ENCODE data around the gene TTBK1. TPM values are rescaled to one million over a fixed set of nuclear protein-coding genes. Genes with fewer than 3 reads are reported as not detected.

TTBK1 gene
- total RNA-seq, 1 experiment from 2014 or later = 0.61 TPM

GRCh38 chr6:43268782-43269272, 25.5 kb downstream of the TTBK1 start:
- H3K27me3 Mint-ChIP-seq (ENCODE audit: insufficient read depth, unreplicated experiment) = no peaks in the 10 kb centered on the region
- no peak for DNase-seq
- CTCF ChIA-PET = interaction anchor here (1.0 kb wide), 2 partner anchors 67 to 87 kb away, joined by 3 read pairs; no protein-coding TSS in a partner anchor
- H3K36me3 Mint-ChIP-seq (ENCODE audit: insufficient read depth, unreplicated experiment) = no peaks in the 10 kb centered on the region
- no TSS peak for BruUV-seq (replicated peaks)
- no peak for TF ChIP-seq CTCF (IDR thresholded peaks at IDR 0.05; ENCODE audit: insufficient read depth in 1 of 2, low read depth in 1 of 2, low read length in 1 of 2, severe bottlenecking in 1 of 2, unreplicated experiment in 1 of 2)
- Histone ChIP-seq H3K36me3 (ENCODE audit: control insufficient read depth, insufficient read depth, low read length) (no peaks in the 10 kb centered on the region), H3K9me3 (no peaks in the 10 kb centered on the region), H3K27me3 (replicated peaks; ENCODE audit: control insufficient read depth, insufficient read depth, low read length) (no peaks in the 10 kb centered on the region), H3K4me1 (peaks cover 31% of the 10 kb centered on the region), H3K4me3 (ENCODE audit: low read depth, low read length) (no peak overlapping the region)
- POLR2A ChIA-PET = no interaction called here
- peaks cover 18% of the 10 kb centered on the region for H3K4me1 Mint-ChIP-seq (ENCODE audit: low read depth, unreplicated experiment)
- H3K4me3 Mint-ChIP-seq (ENCODE audit: unreplicated experiment) = no peak overlapping the region
- no peaks in the 10 kb centered on the region for H3K9me3 Mint-ChIP-seq (ENCODE audit: unreplicated experiment)
- intact Hi-C loops (cut with micrococcal nuclease; ENCODE audit: unreplicated experiment) = no loop called here
- H3K27ac Mint-ChIP-seq (ENCODE audit: unreplicated experiment) = no peak overlapping the region

GRCh38 chr6:43269273-43270007, 26.2 kb downstream of the TTBK1 start:
- no peak overlapping the region for H3K4me3 ChIP-seq (ENCODE audit: low read depth, low read length)
- no peaks in the 10 kb centered on the region for H3K27me3 Mint-ChIP-seq (ENCODE audit: insufficient read depth, unreplicated experiment)

More at GRCh38 chr6:43269273-43270007, 26.2 kb downstream of the TTBK1 start:
- Histone ChIP-seq H3K36me3 (ENCODE audit: control insufficient read depth, insufficient read depth, low read length) (no peaks in the 10 kb centered on the region), H3K4me1 (peaks cover 35% of the 10 kb centered on the region), H3K9me3 (no peaks in the 10 kb centered on the region), H3K27me3 (replicated peaks; ENCODE audit: control insufficient read depth, insufficient read depth, low read length) (no peaks in the 10 kb centered on the region)
- CTCF ChIA-PET = no interaction called here
- DNase-seq = no peak
- POLR2A ChIA-PET = interaction anchor here (0.6 kb wide), 1 partner anchor 235 kb away, joined by 7 read pairs; no protein-coding TSS in a partner anchor
- no peak overlapping the region for H3K4me3 Mint-ChIP-seq (ENCODE audit: unreplicated experiment)
- intact Hi-C loops (cut with micrococcal nuclease; ENCODE audit: unreplicated experiment) = no loop called here
- peaks cover 18% of the 10 kb centered on the region for H3K4me1 Mint-ChIP-seq (ENCODE audit: low read depth, unreplicated experiment)
- no TSS peak for BruUV-seq (replicated peaks)
- no peaks in the 10 kb centered on the region for H3K9me3 Mint-ChIP-seq (ENCODE audit: unreplicated experiment)
- H3K27ac Mint-ChIP-seq (ENCODE audit: unreplicated experiment) = no peak overlapping the region
- H3K36me3 Mint-ChIP-seq (ENCODE audit: insufficient read depth, unreplicated experiment) = no peaks in the 10 kb centered on the region
- TF ChIP-seq CTCF (IDR thresholded peaks at IDR 0.05; ENCODE audit: insufficient read depth in 1 of 2, low read depth in 1 of 2, low read length in 1 of 2, severe bottlenecking in 1 of 2, unreplicated experiment in 1 of 2) = no peak

Measured in Caco-2 (cell line).